Endothelial cell of hepatic sinusoid (primary cell): ENCODE results near the gene CTNNBIP1.

Experiments
- in situ Hi-C: cut with HindIII; loops from 2 replicates; pipeline ENCODE4 v1.10.0; 2017; ENCODE audit warnings: low sequenced_read_pairs

CTNNBIP1 gene

GRCh38 chr1:9881838-9882249, 28.2 kb downstream of the CTNNBIP1 start:
- in situ Hi-C loops: no loop called here

GRCh38 chr1:9878404-9878803, 31.7 kb downstream of the CTNNBIP1 start:
- in situ Hi-C loops: no loop called here

DNA sequence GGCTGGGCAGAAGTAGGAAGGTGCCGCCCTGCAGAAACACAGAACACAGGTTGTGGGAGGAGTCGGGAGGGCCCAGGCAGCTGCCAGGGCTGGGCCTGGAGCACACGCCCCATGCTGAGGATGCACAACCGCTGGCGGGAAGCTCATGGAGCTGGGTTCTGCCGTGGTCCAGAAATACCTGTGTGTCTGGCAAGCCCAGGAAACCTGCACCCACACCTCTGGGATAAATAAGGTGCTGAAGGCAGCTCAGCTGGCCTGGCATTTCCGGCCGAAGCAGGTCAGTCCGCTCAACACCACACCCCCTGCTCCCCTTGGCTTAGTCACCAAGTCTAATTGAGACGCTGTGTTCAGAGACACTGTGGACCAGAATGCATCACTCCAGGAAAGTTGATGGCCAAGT, 32.1 kb downstream of the CTNNBIP1 start:
- in situ Hi-C loops: no loop called here

DNA sequence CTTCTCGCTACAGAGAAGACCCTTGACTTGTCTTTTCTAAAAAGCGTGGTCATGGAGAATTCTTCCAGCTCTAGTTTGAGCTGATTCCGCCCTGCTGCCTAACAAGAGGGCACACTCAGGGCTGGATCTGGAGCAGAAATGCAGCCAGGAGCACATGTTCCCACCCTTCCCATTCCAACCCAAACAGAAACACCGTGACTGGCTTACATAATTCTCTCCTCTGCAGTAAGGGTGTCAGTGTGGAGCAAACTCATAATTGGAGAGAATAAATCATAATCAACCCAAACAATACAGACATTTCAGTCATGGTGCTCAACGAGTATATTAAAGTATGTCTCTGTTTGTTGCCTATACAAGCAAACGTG, 34.5 kb downstream of the CTNNBIP1 start:
- in situ Hi-C loops: no loop called here

- in situ Hi-C loops: no loop called here
Measured at GRCh38 chr1:9874959-9875635, 35.0 kb downstream of the CTNNBIP1 start.

GRCh38 chr1:9874412-9874811, 35.7 kb downstream of the CTNNBIP1 start:
- in situ Hi-C loops: no loop called here

DNA sequence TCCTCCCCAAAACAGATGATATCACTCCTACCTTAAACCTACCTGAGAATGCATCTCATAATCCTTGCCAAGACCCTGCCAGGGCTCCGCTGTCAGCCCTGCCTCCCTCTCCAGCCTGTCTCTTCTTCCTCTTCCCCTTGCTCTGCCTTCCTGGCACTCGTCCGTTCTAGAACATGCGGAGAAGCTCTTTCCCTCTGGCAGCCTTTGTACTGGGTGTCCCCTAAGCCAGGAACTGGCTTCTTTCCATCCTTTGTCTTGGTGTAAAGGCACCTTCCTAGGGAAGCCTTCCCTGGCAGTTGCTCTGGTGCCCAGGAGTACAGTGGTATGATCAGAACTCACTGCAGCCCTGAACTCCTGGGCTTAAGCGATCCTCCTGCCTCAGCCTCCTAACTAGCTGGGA, 36.1 kb downstream of the CTNNBIP1 start:
- in situ Hi-C loops: no loop called here

DNA sequence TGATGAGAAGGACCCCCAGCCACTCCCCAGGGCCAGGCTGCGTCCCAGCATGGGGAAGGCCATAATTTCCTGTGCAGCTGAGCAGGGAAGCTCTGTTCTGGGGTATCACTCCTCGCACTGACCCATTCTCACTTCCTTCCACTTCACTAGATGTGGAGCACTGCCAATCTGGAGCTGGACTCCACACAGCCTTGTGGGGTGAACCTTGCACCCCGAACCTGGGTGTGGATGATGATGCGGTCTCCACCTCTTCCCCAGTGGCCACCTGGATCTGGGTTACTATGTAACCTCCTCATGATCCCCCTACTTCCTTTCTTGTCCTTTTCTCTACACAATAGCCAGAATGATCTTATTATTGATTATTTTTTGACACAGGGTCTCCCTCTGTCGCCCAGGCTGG, 36.7 kb downstream of the CTNNBIP1 start:
- in situ Hi-C loops: no loop called here

DNA sequence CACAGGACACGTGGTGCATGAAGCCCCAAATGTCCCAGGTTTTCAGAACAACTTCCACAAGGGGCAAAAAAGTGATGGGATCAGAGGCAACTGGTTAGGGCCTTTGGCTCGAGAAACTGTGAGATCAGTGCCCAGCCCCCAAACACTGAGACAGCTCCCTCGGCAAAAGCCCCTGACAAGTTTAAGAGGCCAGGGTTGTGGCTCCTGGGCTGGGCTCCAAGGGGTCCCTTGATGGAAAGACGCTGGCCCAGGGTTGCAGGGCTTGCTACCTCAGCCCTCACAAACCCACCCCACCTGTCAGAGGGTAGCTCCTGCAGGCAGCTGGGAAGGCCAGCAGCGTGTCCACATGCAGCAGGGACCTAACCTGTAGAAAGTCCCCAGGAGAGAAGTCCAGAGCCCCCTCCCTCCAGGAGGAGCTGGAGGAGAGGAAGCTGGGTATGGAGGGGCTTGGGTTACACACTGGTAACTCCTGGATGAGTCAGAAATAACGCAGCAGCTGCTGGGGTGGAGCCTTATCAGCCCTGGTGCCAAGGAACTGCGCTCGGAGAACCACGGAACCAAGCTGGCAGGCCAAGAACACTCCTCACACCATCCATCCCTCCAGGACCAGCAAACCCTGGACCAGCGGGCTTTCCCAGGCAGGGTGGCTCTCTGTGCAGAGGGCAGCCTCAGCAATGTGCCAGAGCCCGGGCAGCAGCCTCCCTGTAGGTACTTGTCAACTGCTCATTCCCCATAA, 37.5 kb downstream of the CTNNBIP1 start:
- in situ Hi-C loops: no loop called here

DNA sequence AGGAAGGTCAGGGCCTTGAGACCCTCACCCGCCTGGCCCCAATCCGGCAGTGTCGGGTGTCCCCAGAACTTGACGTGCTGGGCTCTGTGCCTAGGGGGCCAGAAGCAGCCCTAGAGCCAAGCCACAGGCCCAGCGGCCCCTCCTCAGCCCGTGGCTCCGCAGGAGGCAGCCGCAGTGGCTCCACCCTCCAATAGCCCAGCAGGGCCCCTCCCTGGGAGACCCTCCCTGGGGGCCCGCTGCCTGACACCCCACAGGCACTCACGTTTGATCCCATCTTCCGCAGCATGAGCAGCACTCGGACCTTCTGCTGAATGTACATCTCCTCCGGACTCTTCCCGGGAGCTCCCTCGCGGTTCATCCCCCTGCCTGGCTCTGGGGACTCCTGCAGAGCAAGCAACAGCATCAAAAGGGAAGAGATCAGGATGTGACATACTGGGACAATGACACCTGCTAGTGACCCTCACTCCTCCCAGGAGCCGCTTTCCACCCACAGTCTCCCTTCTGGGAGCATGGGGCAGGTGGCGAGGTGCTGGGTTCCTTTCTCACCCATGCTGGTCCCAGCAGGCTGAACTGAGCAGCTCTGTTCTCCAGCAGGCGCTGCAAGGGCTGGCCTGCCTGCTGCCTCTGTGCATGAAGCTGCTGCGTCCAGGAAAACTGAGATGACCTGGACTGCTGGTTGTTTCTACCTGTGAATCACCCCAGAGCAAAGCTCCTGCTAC, 38.2 kb downstream of the CTNNBIP1 start:
- in situ Hi-C loops: no loop called here

DNA sequence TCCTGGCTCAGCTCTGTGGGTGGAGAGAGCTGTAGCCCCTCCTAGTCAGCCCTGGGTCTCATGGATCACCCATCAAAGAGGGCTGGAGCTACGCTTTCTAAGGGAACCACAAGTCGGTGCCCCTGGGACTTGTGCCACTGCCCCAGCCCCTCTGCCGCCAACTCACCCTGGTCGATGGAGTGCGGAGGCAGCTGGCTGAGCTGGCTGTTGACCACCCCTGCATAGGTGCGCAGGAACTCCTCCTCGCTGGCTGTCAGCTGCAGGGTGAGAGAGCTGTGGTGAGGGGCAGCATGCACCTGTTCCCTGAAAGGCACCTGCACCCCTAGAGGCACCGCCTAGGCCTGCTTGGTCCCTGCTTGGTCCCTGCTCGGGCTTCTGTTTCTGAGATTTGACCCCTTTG, 39.0 kb downstream of the CTNNBIP1 start:
- in situ Hi-C loops: no loop called here

DNA sequence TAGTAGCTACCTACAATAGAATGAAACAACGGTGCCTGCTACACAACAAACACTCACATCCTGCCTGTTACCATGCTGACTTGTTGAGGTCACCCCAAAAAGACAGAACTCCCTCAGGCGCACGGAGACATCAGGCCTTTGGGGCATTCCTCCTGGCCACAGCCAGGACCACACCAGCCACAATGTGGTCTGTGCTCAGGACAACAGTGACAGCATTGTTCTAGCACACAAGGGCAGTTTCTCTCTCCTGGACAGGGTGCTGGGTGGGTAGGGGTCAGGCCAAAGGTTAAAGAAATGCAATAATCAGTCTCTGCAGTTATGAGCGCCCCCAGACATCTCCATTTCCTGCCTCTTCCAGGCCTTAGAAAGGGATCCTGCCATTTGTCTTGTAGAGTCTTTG, 39.5 kb downstream of the CTNNBIP1 start:
- in situ Hi-C loops: no loop called here

- in situ Hi-C loops: no loop called here
Measured at GRCh38 chr1:9869831-9870251, 40.2 kb downstream of the CTNNBIP1 start.

DNA sequence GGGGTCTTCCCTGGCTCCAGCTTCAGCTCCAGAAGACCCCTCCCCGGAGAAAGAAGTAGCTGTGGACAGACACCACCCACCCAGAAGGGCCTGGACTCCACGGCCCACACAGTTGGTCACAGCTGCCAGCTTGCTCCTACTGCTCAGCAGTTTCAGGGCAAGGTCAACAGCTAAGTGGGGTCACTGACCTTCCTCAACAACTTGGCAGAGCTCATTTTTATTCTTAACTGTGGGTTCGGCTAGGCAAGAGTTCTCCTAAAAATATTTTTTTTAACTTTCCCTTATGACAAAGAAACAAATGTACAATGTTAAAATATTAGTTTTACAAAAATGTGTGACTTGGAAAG, 41.9 kb downstream of the CTNNBIP1 start:
- in situ Hi-C loops: no loop called here

GRCh38 chr1:9867408-9868243, 42.4 kb downstream of the CTNNBIP1 start:
- in situ Hi-C loops: no loop called here

- in situ Hi-C loops: no loop called here
Measured at GRCh38 chr1:9866836-9867235, 43.2 kb downstream of the CTNNBIP1 start.

GRCh38 chr1:9865724-9866123, 44.3 kb downstream of the CTNNBIP1 start:
- in situ Hi-C loops: no loop called here

- in situ Hi-C loops: no loop called here
Measured at GRCh38 chr1:9863371-9863770, 46.7 kb downstream of the CTNNBIP1 start.

- in situ Hi-C loops: no loop called here
Measured at GRCh38 chr1:9861360-9861759, 48.7 kb downstream of the CTNNBIP1 start.

- in situ Hi-C loops: no loop called here
Measured at GRCh38 chr1:9860887-9861286, 49.2 kb downstream of the CTNNBIP1 start.
